ENCODE results near the gene AURKAIP1.

Gene AURKAIP1

GRCh38 chr1:1324084-1324523, 50.9 kb downstream of the AURKAIP1 start:
- peak; percentile 19 for ATAC-seq
- TF ChIP-seq ZNF565 (CRISPR knock-in tag; conservative IDR thresholded peaks at IDR 0.05; ENCODE audit: low read depth) (no peak), TCF4 (CRISPR knock-in tag; IDR thresholded peaks at IDR 0.05; ENCODE audit: borderline replicate concordance) (no peak), OSR1 (CRISPR knock-in tag; IDR thresholded peaks at IDR 0.05) (no peak), POU6F1 (CRISPR knock-in tag; IDR thresholded peaks at IDR 0.05; ENCODE audit: borderline replicate concordance, low read depth) (no peak), GLIS3 (CRISPR knock-in tag; IDR thresholded peaks at IDR 0.05) (no peak), BACH2 (CRISPR knock-in tag; IDR thresholded peaks at IDR 0.05; ENCODE audit: borderline replicate concordance) (no peak), CSRNP3 (CRISPR knock-in tag; IDR thresholded peaks at IDR 0.05) (no peak), ESRRG (CRISPR knock-in tag; IDR thresholded peaks at IDR 0.05) (no peak), ARNTL (CRISPR knock-in tag; IDR thresholded peaks at IDR 0.05; ENCODE audit: borderline replicate concordance, low read depth) (no peak), ISL1 (CRISPR knock-in tag; IDR thresholded peaks at IDR 0.05) (no peak), RARB (CRISPR knock-in tag; IDR thresholded peaks at IDR 0.05) (no peak), ZNF70 (CRISPR knock-in tag; IDR thresholded peaks at IDR 0.05) (no peak), ZNF8 (CRISPR knock-in tag; IDR thresholded peaks at IDR 0.05) (no peak), SNAI2 (CRISPR knock-in tag; IDR thresholded peaks at IDR 0.05) (no peak), CREB5 (CRISPR knock-in tag; IDR thresholded peaks at IDR 0.05; ENCODE audit: low read depth) (no peak), TOX (CRISPR knock-in tag; IDR thresholded peaks at IDR 0.05; ENCODE audit: borderline replicate concordance) (no peak), ZFP30 (CRISPR knock-in tag; IDR thresholded peaks at IDR 0.05) (no peak), ZC3H10 (CRISPR knock-in tag; IDR thresholded peaks at IDR 0.05) (no peak)
- TF ChIP-seq, protein P1, sequence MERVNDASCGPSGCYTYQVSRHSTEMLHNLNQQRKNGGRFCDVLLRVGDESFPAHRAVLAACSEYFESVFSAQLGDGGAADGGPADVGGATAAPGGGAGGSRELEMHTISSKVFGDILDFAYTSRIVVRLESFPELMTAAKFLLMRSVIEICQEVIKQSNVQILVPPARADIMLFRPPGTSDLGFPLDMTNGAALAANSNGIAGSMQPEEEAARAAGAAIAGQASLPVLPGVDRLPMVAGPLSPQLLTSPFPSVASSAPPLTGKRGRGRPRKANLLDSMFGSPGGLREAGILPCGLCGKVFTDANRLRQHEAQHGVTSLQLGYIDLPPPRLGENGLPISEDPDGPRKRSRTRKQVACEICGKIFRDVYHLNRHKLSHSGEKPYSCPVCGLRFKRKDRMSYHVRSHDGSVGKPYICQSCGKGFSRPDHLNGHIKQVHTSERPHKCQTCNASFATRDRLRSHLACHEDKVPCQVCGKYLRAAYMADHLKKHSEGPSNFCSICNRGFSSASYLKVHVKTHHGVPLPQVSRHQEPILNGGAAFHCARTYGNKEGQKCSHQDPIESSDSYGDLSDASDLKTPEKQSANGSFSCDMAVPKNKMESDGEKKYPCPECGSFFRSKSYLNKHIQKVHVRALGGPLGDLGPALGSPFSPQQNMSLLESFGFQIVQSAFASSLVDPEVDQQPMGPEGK (CRISPR knock-in tag; IDR thresholded peaks at IDR 0.05; ENCODE audit: borderline replicate concordance), result no peak
- TF ChIP-seq, protein P2, sequence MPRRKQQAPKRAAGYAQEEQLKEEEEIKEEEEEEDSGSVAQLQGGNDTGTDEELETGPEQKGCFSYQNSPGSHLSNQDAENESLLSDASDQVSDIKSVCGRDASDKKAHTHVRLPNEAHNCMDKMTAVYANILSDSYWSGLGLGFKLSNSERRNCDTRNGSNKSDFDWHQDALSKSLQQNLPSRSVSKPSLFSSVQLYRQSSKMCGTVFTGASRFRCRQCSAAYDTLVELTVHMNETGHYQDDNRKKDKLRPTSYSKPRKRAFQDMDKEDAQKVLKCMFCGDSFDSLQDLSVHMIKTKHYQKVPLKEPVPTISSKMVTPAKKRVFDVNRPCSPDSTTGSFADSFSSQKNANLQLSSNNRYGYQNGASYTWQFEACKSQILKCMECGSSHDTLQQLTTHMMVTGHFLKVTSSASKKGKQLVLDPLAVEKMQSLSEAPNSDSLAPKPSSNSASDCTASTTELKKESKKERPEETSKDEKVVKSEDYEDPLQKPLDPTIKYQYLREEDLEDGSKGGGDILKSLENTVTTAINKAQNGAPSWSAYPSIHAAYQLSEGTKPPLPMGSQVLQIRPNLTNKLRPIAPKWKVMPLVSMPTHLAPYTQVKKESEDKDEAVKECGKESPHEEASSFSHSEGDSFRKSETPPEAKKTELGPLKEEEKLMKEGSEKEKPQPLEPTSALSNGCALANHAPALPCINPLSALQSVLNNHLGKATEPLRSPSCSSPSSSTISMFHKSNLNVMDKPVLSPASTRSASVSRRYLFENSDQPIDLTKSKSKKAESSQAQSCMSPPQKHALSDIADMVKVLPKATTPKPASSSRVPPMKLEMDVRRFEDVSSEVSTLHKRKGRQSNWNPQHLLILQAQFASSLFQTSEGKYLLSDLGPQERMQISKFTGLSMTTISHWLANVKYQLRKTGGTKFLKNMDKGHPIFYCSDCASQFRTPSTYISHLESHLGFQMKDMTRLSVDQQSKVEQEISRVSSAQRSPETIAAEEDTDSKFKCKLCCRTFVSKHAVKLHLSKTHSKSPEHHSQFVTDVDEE (CRISPR knock-in tag; IDR thresholded peaks at IDR 0.05), result no peak

Data from SK-N-SH treated with all-trans-retinoic acid at 6 μM for 48 hours (cell line).